ENCODE measurements around the gene PSMC5. TPM values are rescaled to one million over a fixed set of nuclear protein-coding genes. Genes with fewer than 3 reads are reported as not detected.
"Not testable (repeated sequence)": the region's sequence is repeated elsewhere in the genome, so short reads cannot be mapped to it uniquely, and the experiment has no call there.

Gene PSMC5
- total RNA-seq, 1 experiment from 2014 or later: 183 TPM

DNA sequence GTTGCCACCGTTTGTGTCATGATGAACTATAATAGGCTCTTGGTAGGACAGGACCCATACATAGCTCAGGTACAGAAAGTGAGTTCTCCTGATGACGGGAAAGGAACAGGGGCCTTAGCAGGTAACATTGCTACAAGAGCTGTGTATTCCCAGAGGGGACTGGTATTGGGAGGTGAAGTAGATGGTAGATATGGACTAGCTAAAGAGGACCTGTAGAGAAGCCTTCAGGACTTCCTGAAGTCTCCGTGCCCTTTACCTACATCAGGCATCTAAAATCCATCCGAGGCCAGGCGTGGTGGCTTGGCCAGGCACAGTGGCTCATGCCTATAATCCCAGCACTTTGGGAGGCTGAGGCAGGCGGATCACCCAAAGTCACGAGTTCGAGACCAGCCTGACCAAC is 28.0 kb downstream of the PSMC5 start:
- Histone ChIP-seq H2AK5ac (ENCODE audit: insufficient read length, low read length) (no peak overlapping the region), H3K4me1 (ENCODE audit: insufficient read depth, low read length) (no peaks in the 10 kb centered on the region), H3K9ac (ENCODE audit: extremely low read depth, insufficient read length, low read length) (no peak overlapping the region), H4K91ac (ENCODE audit: insufficient read length, low read depth, low read length) (no peak overlapping the region), H2BK120ac (ENCODE audit: low read depth, low read length, poor library complexity, severe bottlenecking) (no peak overlapping the region), H2BK5ac (ENCODE audit: insufficient read length, low read length) (no peak overlapping the region), H3K27ac (ENCODE audit: insufficient read length, low read depth, low read length) (no peak overlapping the region), H4K5ac (ENCODE audit: insufficient read length, low read depth, low read length) (no peak overlapping the region), H4K8ac (replicated peaks; ENCODE audit: insufficient read length, low read depth, low read length) (no peak overlapping the region), H4K20me1 (ENCODE audit: control insufficient read depth, insufficient read depth, insufficient read length) (no peaks in the 10 kb centered on the region), H3K79me1 (ENCODE audit: insufficient read depth, low read depth, low read length, poor library complexity, severe bottlenecking) (no peaks in the 10 kb centered on the region), H3K14ac (ENCODE audit: insufficient read depth, low read length) (no peak overlapping the region), H2AFZ (ENCODE audit: low read length) (no peak overlapping the region), H3K79me2 (ENCODE audit: insufficient read depth, low read length) (no peaks in the 10 kb centered on the region), H3K4ac (ENCODE audit: low read depth, low read length) (no peak overlapping the region), H3K23me2 (ENCODE audit: insufficient read length, low read depth, low read length, poor library complexity, severe bottlenecking) (no peaks in the 10 kb centered on the region), H3K4me2 (ENCODE audit: insufficient read depth, insufficient read length, low read length) (no peak overlapping the region), H3K27me3 (ENCODE audit: insufficient read depth, low read length) (no peaks in the 10 kb centered on the region), H2BK15ac (ENCODE audit: low read depth, low read length) (no peak overlapping the region), H3K23ac (ENCODE audit: insufficient read length, low read depth, low read length) (no peak overlapping the region), H3K56ac (ENCODE audit: insufficient read length, low read depth, low read length) (no peak overlapping the region), H2BK12ac (ENCODE audit: insufficient read length, low read depth, low read length) (no peak overlapping the region), H3K9me3 (ENCODE audit: control insufficient read depth, low read depth, low read length) (no peaks in the 10 kb centered on the region), H3T11ph (ENCODE audit: low read length) (no peak overlapping the region), H3K18ac (ENCODE audit: insufficient read length, low read depth, low read length) (no peak overlapping the region), H2BK20ac (ENCODE audit: low read depth, low read length, poor library complexity, severe bottlenecking) (no peak overlapping the region)
- Mint-ChIP-seq H3K36me3 (ENCODE audit: insufficient read depth in 1 of 3, low read depth in 3 of 3) (no peaks in the 10 kb centered on the region), H3K9me3 (no peaks in the 10 kb centered on the region), H3K4me3 (no peak overlapping the region), H3K27me3 (ENCODE audit: low read depth) (peaks cover 40% of the 10 kb centered on the region), H3K4me1 (no peaks in the 10 kb centered on the region), H3K27ac (no peak overlapping the region)
- no CpG with 5 or more reads among the region's 8 CpGs for WGBS (ENCODE audit: extremely low coverage, insufficient read length, low lambda C conversion rate)
- DNase-seq: no peak
- TF ChIP-seq, protein P1, sequence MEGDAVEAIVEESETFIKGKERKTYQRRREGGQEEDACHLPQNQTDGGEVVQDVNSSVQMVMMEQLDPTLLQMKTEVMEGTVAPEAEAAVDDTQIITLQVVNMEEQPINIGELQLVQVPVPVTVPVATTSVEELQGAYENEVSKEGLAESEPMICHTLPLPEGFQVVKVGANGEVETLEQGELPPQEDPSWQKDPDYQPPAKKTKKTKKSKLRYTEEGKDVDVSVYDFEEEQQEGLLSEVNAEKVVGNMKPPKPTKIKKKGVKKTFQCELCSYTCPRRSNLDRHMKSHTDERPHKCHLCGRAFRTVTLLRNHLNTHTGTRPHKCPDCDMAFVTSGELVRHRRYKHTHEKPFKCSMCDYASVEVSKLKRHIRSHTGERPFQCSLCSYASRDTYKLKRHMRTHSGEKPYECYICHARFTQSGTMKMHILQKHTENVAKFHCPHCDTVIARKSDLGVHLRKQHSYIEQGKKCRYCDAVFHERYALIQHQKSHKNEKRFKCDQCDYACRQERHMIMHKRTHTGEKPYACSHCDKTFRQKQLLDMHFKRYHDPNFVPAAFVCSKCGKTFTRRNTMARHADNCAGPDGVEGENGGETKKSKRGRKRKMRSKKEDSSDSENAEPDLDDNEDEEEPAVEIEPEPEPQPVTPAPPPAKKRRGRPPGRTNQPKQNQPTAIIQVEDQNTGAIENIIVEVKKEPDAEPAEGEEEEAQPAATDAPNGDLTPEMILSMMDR (conservative IDR thresholded peaks at IDR 0.05): no peak

DNA sequence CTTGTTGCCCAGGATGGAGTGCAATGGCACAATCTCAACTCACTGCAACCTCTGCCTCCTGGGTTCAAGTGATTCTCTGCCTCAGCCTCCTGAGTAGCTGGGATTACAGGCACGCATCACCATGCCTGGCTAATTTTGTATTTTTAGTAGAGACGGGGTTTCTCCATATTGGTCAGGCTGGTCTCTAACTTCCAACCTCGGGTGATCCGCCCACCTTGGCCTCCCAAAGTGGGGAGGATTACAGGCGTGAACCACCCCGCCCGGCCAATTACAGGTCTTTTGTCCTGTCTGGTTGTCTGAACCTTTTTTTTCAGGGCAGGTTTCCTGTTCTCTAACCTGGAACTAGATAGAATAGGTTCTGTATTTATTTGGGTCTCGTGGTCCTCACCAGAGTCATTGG is 29.2 kb downstream of the PSMC5 start:
- not testable (repeated sequence) for H3K4me1 Mint-ChIP-seq; H2AFZ ChIP-seq (ENCODE audit: low read length); H3K9ac ChIP-seq (ENCODE audit: extremely low read depth, insufficient read length, low read length); H3K27me3 ChIP-seq (ENCODE audit: insufficient read depth, low read length); H3K4ac ChIP-seq (ENCODE audit: low read depth, low read length); H3K23me2 ChIP-seq (ENCODE audit: insufficient read length, low read depth, low read length, poor library complexity, severe bottlenecking); H3K56ac ChIP-seq (ENCODE audit: insufficient read length, low read depth, low read length); H3K4me1 ChIP-seq (ENCODE audit: insufficient read depth, low read length); H3K79me2 ChIP-seq (ENCODE audit: insufficient read depth, low read length); H2BK120ac ChIP-seq (ENCODE audit: low read depth, low read length, poor library complexity, severe bottlenecking); H3K4me3 Mint-ChIP-seq; H2BK20ac ChIP-seq (ENCODE audit: low read depth, low read length, poor library complexity, severe bottlenecking); H4K8ac ChIP-seq (replicated peaks; ENCODE audit: insufficient read length, low read depth, low read length); H3K9me3 ChIP-seq (ENCODE audit: control insufficient read depth, low read depth, low read length); H3K23ac ChIP-seq (ENCODE audit: insufficient read length, low read depth, low read length); H4K20me1 ChIP-seq (ENCODE audit: control insufficient read depth, insufficient read depth, insufficient read length); H3K9me3 Mint-ChIP-seq; H2BK12ac ChIP-seq (ENCODE audit: insufficient read length, low read depth, low read length); H2BK15ac ChIP-seq (ENCODE audit: low read depth, low read length); H4K5ac ChIP-seq (ENCODE audit: insufficient read length, low read depth, low read length); DNase-seq; H3K18ac ChIP-seq (ENCODE audit: insufficient read length, low read depth, low read length); H3K79me1 ChIP-seq (ENCODE audit: insufficient read depth, low read depth, low read length, poor library complexity, severe bottlenecking); H3K27ac Mint-ChIP-seq; H3K14ac ChIP-seq (ENCODE audit: insufficient read depth, low read length); H2AK5ac ChIP-seq (ENCODE audit: insufficient read length, low read length); H3K27ac ChIP-seq (ENCODE audit: insufficient read length, low read depth, low read length); H3K4me2 ChIP-seq (ENCODE audit: insufficient read depth, insufficient read length, low read length); H3T11ph ChIP-seq (ENCODE audit: low read length); H2BK5ac ChIP-seq (ENCODE audit: insufficient read length, low read length); H4K91ac ChIP-seq (ENCODE audit: insufficient read length, low read depth, low read length); H3K36me3 Mint-ChIP-seq (ENCODE audit: insufficient read depth in 1 of 3, low read depth in 3 of 3)
- peaks cover 34% of the 10 kb centered on the region for H3K27me3 Mint-ChIP-seq (ENCODE audit: low read depth)
- no CpG with 5 or more reads among the region's 8 CpGs for WGBS (ENCODE audit: extremely low coverage, insufficient read length, low lambda C conversion rate)

Data from H9 (cell line).